HEK293 (cell line): ENCODE measurements around the gene RFX2.

Source experiments
- CTCF ChIA-PET: fragments of 350-600 bp; formaldehyde crosslinking; extraction: SDS; loops from one replicate; lab custom pipeline; 2021; ENCODE audit warnings: antibody characterized with exemption; lab: Yijun Ruan, JAX
- POLR2A ChIA-PET: fragments of 300-600 bp; formaldehyde crosslinking; extraction: SDS; loops from one replicate; lab custom pipeline; 2020; ENCODE audit warnings: antibody characterized with exemption, inconsistent platforms; lab: Yijun Ruan, JAX
- H3K27ac ChIP-seq: fragments of 200-500 bp; sonication (Bioruptor generic); 2 replicates; pipeline ENCODE4 v1.5.1; 2014; ENCODE audit warnings: low read depth, low read length, control low read depth, inconsistent platforms; ENCODE audit errors: extremely low read depth
- H3K36me3 ChIP-seq, 2 experiments: fragments of 200-500 bp in 1 of 2; sonication (Bioruptor generic) in 1 of 2; 1 replicate in 1 of 2; 2 replicates in 1 of 2; pipeline ENCODE4 v1.5.1; 2014 to 2017; ENCODE audit warnings: inconsistent platforms in 2 of 2, low read length in 2 of 2; ENCODE audit not compliant: control insufficient read depth in 2 of 2, insufficient read depth in 1 of 2
- H3K4me1 ChIP-seq: fragments of 200-500 bp; sonication (Bioruptor generic); 2 replicates; pipeline ENCODE4 v1.5.1; 2014; ENCODE audit warnings: mild to moderate bottlenecking, low read length, inconsistent platforms; ENCODE audit not compliant: control insufficient read depth, insufficient read depth
- H3K4me3 ChIP-seq: 2 replicates; pipeline ENCODE4 v1.5.1; 2011; ENCODE audit warnings: low read depth, mild to moderate bottlenecking, control low read depth, low read length, moderate library complexity
- H3K9me3 ChIP-seq: fragments of 200-500 bp; sonication (Bioruptor generic); 2 replicates; pipeline ENCODE4 v1.5.1; 2014; ENCODE audit warnings: low read depth, low read length, inconsistent platforms; ENCODE audit not compliant: control insufficient read depth, insufficient read depth
- PBX3 ChIP-seq: sonication (generic); formaldehyde crosslinking; IDR thresholded peaks from 2 replicates; pipeline ENCODE4 v1.8.1; 2022; ENCODE audit warnings: mild to moderate bottlenecking, moderate library complexity, missing genetic modification reagents
- SALL2 ChIP-seq: fragments of 450-650 bp; formaldehyde crosslinking; IDR thresholded peaks from 2 replicates; pipeline ENCODE4 v1.5.0; 2017; ENCODE audit warnings: missing biosample characterization, mild to moderate bottlenecking, missing genetic modification characterization, borderline replicate concordance
- TCF7L2 ChIP-seq: IDR thresholded peaks from 2 replicates; pipeline ENCODE4 v1.6.1; 2011; ENCODE audit warnings: low read depth, mild to moderate bottlenecking, inconsistent platforms, low read length, moderate library complexity, borderline replicate concordance
- ZBTB49 ChIP-seq: fragments of 450-650 bp; formaldehyde crosslinking; IDR thresholded peaks from 2 replicates; pipeline ENCODE4 v1.5.1; 2016; ENCODE audit warnings: missing biosample characterization, missing genetic modification characterization, low read depth
- ZNF146 ChIP-seq: fragments of 450-650 bp; formaldehyde crosslinking; IDR thresholded peaks from 2 replicates; pipeline ENCODE4 v1.5.1; 2016; ENCODE audit warnings: missing biosample characterization, missing genetic modification characterization
- ZNF202 ChIP-seq: fragments of 450-650 bp; formaldehyde crosslinking; IDR thresholded peaks from 2 replicates; pipeline ENCODE4 v1.5.1; 2016; ENCODE audit warnings: missing biosample characterization, missing genetic modification characterization, borderline replicate concordance
- ZNF580 ChIP-seq: fragments of 450-650 bp; formaldehyde crosslinking; IDR thresholded peaks from 2 replicates; pipeline ENCODE4 v1.5.1; 2016; ENCODE audit warnings: missing biosample characterization, missing genetic modification characterization
- ZNF585B ChIP-seq: fragments of 450-650 bp; formaldehyde crosslinking; IDR thresholded peaks from 2 replicates; pipeline ENCODE4 v1.5.1; 2016; ENCODE audit warnings: missing biosample characterization, missing genetic modification characterization
- ZNF596 ChIP-seq: fragments of 450-650 bp; IDR thresholded peaks from 2 replicates; pipeline ENCODE4 v1.5.0; 2018; ENCODE audit warnings: missing biosample characterization, mild to moderate bottlenecking, missing genetic modification characterization, moderate library complexity
- ZNF623 ChIP-seq: fragments of 450-650 bp; formaldehyde crosslinking; IDR thresholded peaks from 2 replicates; pipeline ENCODE4 v1.5.1; 2016; ENCODE audit warnings: missing biosample characterization, missing genetic modification characterization
- ZSCAN4 ChIP-seq: fragments of 450-650 bp; formaldehyde crosslinking; IDR thresholded peaks from 2 replicates; pipeline ENCODE4 v1.5.1; 2017; ENCODE audit warnings: missing biosample characterization, missing genetic modification characterization
- TF ChIP-seq, protein P1 (sequence below): fragments of 450-650 bp; formaldehyde crosslinking; IDR thresholded peaks from 2 replicates; pipeline ENCODE4 v1.5.1; 2016; ENCODE audit warnings: missing biosample characterization, missing genetic modification characterization
- TF ChIP-seq, protein P2 (sequence below): fragments of 450-650 bp; formaldehyde crosslinking; IDR thresholded peaks from 2 replicates; pipeline ENCODE4 v1.5.1; 2016; ENCODE audit warnings: missing biosample characterization, missing genetic modification characterization
- TF ChIP-seq, protein P3 (sequence below): fragments of 450-650 bp; formaldehyde crosslinking; IDR thresholded peaks from 2 replicates; pipeline ENCODE4 v1.5.1; 2016; ENCODE audit warnings: missing biosample characterization, missing genetic modification characterization
- TF ChIP-seq, protein P4 (sequence below): fragments of 450-650 bp; formaldehyde crosslinking; IDR thresholded peaks from 2 replicates; pipeline ENCODE4 v1.5.1; 2016; ENCODE audit warnings: missing biosample characterization, missing genetic modification characterization

RFX2 gene

GRCh38 chr19:6084821-6085220, 25.5 kb downstream of the RFX2 start:
- Histone ChIP-seq H3K4me1 (peaks cover 10% of the 10 kb centered on the region), H3K36me3 (no peaks in the 10 kb centered on the region), H3K4me3 (no peak overlapping the region), H3K9me3 (no peaks in the 10 kb centered on the region), H3K27ac (no peak overlapping the region)
- POLR2A ChIA-PET: no interaction called here
- TF ChIP-seq, protein P1, sequence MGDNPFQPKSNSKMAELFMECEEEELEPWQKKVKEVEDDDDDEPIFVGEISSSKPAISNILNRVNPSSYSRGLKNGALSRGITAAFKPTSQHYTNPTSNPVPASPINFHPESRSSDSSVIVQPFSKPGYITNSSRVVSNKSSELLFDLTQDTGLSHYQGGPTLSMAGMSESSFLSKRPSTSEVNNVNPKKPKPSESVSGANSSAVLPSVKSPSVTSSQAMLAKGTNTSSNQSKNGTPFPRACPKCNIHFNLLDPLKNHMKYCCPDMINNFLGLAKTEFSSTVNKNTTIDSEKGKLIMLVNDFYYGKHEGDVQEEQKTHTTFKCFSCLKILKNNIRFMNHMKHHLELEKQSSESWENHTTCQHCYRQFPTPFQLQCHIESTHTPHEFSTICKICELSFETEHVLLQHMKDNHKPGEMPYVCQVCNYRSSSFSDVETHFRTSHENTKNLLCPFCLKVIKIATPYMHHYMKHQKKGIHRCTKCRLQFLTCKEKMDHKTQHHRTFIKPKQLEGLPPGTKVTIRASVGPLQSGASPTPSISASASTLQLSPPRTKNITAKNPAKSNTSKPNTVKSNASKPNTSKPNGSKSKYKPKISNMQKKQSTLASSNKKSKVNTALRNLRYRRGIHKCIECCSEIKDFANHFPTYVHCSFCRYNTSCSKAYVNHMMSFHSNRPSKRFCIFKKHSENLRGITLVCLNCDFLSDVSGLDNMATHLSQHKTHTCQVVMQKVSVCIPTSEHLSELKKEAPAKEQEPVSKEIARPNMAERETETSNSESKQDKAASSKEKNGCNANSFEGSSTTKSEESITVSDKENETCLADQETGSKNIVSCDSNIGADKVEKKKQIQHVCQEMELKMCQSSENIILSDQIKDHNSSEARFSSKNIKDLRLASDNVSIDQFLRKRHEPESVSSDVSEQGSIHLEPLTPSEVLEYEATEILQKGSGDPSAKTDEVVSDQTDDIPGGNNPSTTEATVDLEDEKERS (tag by site-specific recombination): 0 out of 2 replicates have a peak, but pooled peaks have one; percentile 52
- TF ChIP-seq ZNF146 (tag by site-specific recombination): peak; percentile 99
- TF ChIP-seq ZNF623: no peak
- TF ChIP-seq ZNF580: peak; percentile 61; the same call in 1 of the 2 replicates
- CTCF ChIA-PET: interaction anchor here (1.7 kb wide), 1 partner anchor 41 kb away, joined by 5 read pairs; no protein-coding TSS in a partner anchor

- ChIA-PET CTCF (interaction anchor here (0.6 to 1.2 kb wide), 3 partner anchors 31 to 89 kb away, joined by 3 to 5 read pairs (median 3); no protein-coding TSS in a partner anchor), POLR2A (no interaction called here)
- Histone ChIP-seq H3K9me3 (no peaks in the 10 kb centered on the region), H3K4me3 (no peak overlapping the region), H3K36me3 (no peaks in the 10 kb centered on the region), H3K27ac (no peak overlapping the region), H3K4me1 (no peaks in the 10 kb centered on the region)
- TF ChIP-seq TCF7L2 (no peak), SALL2 (no peak), ZBTB49 (no peak), ZNF202 (tag by site-specific recombination) (no peak)
- TF ChIP-seq, protein P2, sequence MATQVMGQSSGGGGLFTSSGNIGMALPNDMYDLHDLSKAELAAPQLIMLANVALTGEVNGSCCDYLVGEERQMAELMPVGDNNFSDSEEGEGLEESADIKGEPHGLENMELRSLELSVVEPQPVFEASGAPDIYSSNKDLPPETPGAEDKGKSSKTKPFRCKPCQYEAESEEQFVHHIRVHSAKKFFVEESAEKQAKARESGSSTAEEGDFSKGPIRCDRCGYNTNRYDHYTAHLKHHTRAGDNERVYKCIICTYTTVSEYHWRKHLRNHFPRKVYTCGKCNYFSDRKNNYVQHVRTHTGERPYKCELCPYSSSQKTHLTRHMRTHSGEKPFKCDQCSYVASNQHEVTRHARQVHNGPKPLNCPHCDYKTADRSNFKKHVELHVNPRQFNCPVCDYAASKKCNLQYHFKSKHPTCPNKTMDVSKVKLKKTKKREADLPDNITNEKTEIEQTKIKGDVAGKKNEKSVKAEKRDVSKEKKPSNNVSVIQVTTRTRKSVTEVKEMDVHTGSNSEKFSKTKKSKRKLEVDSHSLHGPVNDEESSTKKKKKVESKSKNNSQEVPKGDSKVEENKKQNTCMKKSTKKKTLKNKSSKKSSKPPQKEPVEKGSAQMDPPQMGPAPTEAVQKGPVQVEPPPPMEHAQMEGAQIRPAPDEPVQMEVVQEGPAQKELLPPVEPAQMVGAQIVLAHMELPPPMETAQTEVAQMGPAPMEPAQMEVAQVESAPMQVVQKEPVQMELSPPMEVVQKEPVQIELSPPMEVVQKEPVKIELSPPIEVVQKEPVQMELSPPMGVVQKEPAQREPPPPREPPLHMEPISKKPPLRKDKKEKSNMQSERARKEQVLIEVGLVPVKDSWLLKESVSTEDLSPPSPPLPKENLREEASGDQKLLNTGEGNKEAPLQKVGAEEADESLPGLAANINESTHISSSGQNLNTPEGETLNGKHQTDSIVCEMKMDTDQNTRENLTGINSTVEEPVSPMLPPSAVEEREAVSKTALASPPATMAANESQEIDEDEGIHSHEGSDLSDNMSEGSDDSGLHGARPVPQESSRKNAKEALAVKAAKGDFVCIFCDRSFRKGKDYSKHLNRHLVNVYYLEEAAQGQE (tag by site-specific recombination): no peak
Observed at GRCh38 chr19:6079107-6079506, 31.2 kb downstream of the RFX2 start.

DNA sequence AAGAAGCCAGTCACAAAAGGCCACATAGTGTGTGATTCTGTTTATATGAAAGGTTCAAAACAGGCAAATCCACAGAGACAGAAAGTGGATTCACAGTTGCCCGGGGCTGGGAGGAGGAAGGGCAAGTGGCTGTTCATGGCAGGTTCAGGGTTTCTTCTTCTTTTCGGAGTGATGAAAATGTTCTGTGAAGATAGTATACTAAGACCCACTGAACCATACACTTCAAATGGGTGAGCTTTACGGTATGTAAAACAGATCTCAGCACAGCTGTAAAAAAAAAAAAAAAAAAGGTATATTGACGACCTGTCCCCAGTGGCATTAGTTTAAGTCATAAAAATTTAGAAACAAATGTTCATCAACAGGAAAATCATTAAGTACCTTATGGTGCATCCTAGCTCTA, 32.2 kb downstream of the RFX2 start:
- no peak overlapping the region for H3K4me3 ChIP-seq
- CTCF ChIA-PET: interaction anchor here (0.5 to 0.8 kb wide), 3 partner anchors 9 to 358 kb away, joined by 3 to 6 read pairs (median 3); no protein-coding TSS in a partner anchor
- POLR2A ChIA-PET: interaction anchor here (0.6 kb wide), 1 partner anchor 443 kb away, joined by 3 read pairs; no protein-coding TSS in a partner anchor
- TF ChIP-seq, protein P3, sequence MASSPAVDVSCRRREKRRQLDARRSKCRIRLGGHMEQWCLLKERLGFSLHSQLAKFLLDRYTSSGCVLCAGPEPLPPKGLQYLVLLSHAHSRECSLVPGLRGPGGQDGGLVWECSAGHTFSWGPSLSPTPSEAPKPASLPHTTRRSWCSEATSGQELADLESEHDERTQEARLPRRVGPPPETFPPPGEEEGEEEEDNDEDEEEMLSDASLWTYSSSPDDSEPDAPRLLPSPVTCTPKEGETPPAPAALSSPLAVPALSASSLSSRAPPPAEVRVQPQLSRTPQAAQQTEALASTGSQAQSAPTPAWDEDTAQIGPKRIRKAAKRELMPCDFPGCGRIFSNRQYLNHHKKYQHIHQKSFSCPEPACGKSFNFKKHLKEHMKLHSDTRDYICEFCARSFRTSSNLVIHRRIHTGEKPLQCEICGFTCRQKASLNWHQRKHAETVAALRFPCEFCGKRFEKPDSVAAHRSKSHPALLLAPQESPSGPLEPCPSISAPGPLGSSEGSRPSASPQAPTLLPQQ: no peak
- TF ChIP-seq ZSCAN4 (no peak), ZNF596 (tag by site-specific recombination) (no peak), PBX3 (no peak), ZNF585B (tag by site-specific recombination) (no peak)
- TF ChIP-seq, protein P4, sequence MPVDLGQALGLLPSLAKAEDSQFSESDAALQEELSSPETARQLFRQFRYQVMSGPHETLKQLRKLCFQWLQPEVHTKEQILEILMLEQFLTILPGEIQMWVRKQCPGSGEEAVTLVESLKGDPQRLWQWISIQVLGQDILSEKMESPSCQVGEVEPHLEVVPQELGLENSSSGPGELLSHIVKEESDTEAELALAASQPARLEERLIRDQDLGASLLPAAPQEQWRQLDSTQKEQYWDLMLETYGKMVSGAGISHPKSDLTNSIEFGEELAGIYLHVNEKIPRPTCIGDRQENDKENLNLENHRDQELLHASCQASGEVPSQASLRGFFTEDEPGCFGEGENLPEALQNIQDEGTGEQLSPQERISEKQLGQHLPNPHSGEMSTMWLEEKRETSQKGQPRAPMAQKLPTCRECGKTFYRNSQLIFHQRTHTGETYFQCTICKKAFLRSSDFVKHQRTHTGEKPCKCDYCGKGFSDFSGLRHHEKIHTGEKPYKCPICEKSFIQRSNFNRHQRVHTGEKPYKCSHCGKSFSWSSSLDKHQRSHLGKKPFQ: no peak

More for the DNA sequence above, 32.2 kb downstream of the RFX2 start:
- Histone ChIP-seq H3K27ac (no peak overlapping the region), H3K9me3 (no peaks in the 10 kb centered on the region), H3K4me1 (no peaks in the 10 kb centered on the region), H3K36me3 (no peaks in the 10 kb centered on the region)
